ENCODE data around the gene LY9. TPM values are rescaled to one million over a fixed set of nuclear protein-coding genes. Genes with fewer than 3 reads are reported as not detected.

The LY9 gene
- 1 to 10 TPM in 1 of 2 donors, under 1 TPM in 1; 0.84 to 1.5 TPM for total RNA-seq
- under 1 TPM; 0.21 to 0.42 TPM for polyA plus RNA-seq

GRCh38 chr1:160795951-160796383 lies at the start of gene LY9:
LY9 (plus strand) TSS chr1:160796174; CDS start chr1:160796188, 14 bp downstream.
- H3K27me3 ChIP-seq (ENCODE audit: control insufficient read depth in 4 of 4, insufficient read depth in 4 of 4, low read length in 3 of 4), result no peaks in the 10 kb centered on the region
- H3K4me1 ChIP-seq (ENCODE audit: control insufficient read depth in 4 of 4, insufficient read depth in 4 of 4, low read length in 3 of 4), result no peaks in the 10 kb centered on the region
- TF ChIP-seq GABPA (IDR thresholded peaks at IDR 0.05 in 1 of 2, conservative IDR thresholded peaks at IDR 0.05 in 1 of 2), result no peak
- no peak for TF ChIP-seq FOXA2 (IDR thresholded peaks at IDR 0.05)
- H3K4me3 ChIP-seq (ENCODE audit: low read depth in 1 of 3, low read length in 3 of 3), result no peak within 1 kb of the TSS
- peaks cover 0 to 3% (median 0%) of the 10 kb centered on the region in 4 donors for H3K9me3 ChIP-seq (ENCODE audit: control insufficient read depth in 4 of 4, low read length in 3 of 4)
- DNase-seq (ENCODE audit: low spot score), result no peak
- WGBS, result 84% methylated on average over 4 of the region's 4 CpGs
- H3K36me3 ChIP-seq (ENCODE audit: control insufficient read depth in 4 of 4, insufficient read depth in 3 of 4, low read depth in 1 of 4, low read length in 3 of 4), result no peaks in the 10 kb centered on the region
- H3K9ac ChIP-seq (ENCODE audit: low read depth in 1 of 2, low read length in 2 of 2), result no peak within 1 kb of the TSS
- peak within 1 kb of the TSS in 1 of 2 donors; percentile 27 for H3K27ac ChIP-seq (ENCODE audit: low read depth in 1 of 2, low read length in 2 of 2)

- H3K27ac ChIP-seq (ENCODE audit: low read depth in 1 of 2, low read length in 2 of 2), result no peak overlapping the region
- no peaks in the 10 kb centered on the region for H3K36me3 ChIP-seq (ENCODE audit: control insufficient read depth in 4 of 4, insufficient read depth in 3 of 4, low read depth in 1 of 4, low read length in 3 of 4)
- no peak overlapping the region for H3K9ac ChIP-seq (ENCODE audit: low read depth in 1 of 2, low read length in 2 of 2)
- 82% methylated on average over 7 of the region's 7 CpGs for WGBS
- TF ChIP-seq NR2F2 (IDR thresholded peaks at IDR 0.05), result no peak
- TF ChIP-seq SP1 (IDR thresholded peaks at IDR 0.05), result no peak
- no peak for TF ChIP-seq CTCF (IDR thresholded peaks at IDR 0.05; ENCODE audit: low read depth, low read length, missing input control)
- TF ChIP-seq FOXA2 (IDR thresholded peaks at IDR 0.05), result no peak
- TF ChIP-seq REST (IDR thresholded peaks at IDR 0.05), result no peak
- TF ChIP-seq HNF4A (conservative IDR thresholded peaks at IDR 0.05), result no peak
- H3K4me3 ChIP-seq (ENCODE audit: low read depth in 1 of 3, low read length in 3 of 3), result no peak overlapping the region
- no peaks in the 10 kb centered on the region for H3K4me1 ChIP-seq (ENCODE audit: control insufficient read depth in 4 of 4, insufficient read depth in 4 of 4, low read length in 3 of 4)
- no peaks in the 10 kb centered on the region for H3K27me3 ChIP-seq (ENCODE audit: control insufficient read depth in 4 of 4, insufficient read depth in 4 of 4, low read length in 3 of 4)
- no peaks in the 10 kb centered on the region for H3K9me3 ChIP-seq (ENCODE audit: control insufficient read depth in 4 of 4, low read length in 3 of 4)
- no peak for DNase-seq (ENCODE audit: low spot score)
Observed at GRCh38 chr1:160746836-160747500, 49.0 kb upstream of the LY9 start.

- no peaks in the 10 kb centered on the region for H3K36me3 ChIP-seq (ENCODE audit: control insufficient read depth in 4 of 4, insufficient read depth in 3 of 4, low read depth in 1 of 4, low read length in 3 of 4)
- no peaks in the 10 kb centered on the region for H3K27me3 ChIP-seq (ENCODE audit: control insufficient read depth in 4 of 4, insufficient read depth in 4 of 4, low read length in 3 of 4)
- H3K9me3 ChIP-seq (ENCODE audit: control insufficient read depth in 4 of 4, low read length in 3 of 4), result no peaks in the 10 kb centered on the region
- no peak for DNase-seq (ENCODE audit: low spot score)
- no peak overlapping the region for H3K9ac ChIP-seq (ENCODE audit: low read depth in 1 of 2, low read length in 2 of 2)
- no peak overlapping the region for H3K4me3 ChIP-seq (ENCODE audit: low read depth in 1 of 3, low read length in 3 of 3)
- no peak overlapping the region for H3K27ac ChIP-seq (ENCODE audit: low read depth in 1 of 2, low read length in 2 of 2)
- no peaks in the 10 kb centered on the region for H3K4me1 ChIP-seq (ENCODE audit: control insufficient read depth in 4 of 4, insufficient read depth in 4 of 4, low read length in 3 of 4)
- TF ChIP-seq HNF4A (conservative IDR thresholded peaks at IDR 0.05) (no peak), RXRA (IDR thresholded peaks at IDR 0.05) (no peak), SP1 (IDR thresholded peaks at IDR 0.05) (no peak), TAF1 (conservative IDR thresholded peaks at IDR 0.05) (no peak), YY1 (IDR thresholded peaks at IDR 0.05) (no peak), FOXA2 (IDR thresholded peaks at IDR 0.05) (no peak), EGR1 (IDR thresholded peaks at IDR 0.05; ENCODE audit: low read depth in 2 of 2) (no peak), ATF3 (IDR thresholded peaks at IDR 0.05) (no peak), FOXA1 (IDR thresholded peaks at IDR 0.05) (no peak), NR2F2 (IDR thresholded peaks at IDR 0.05) (no peak), ZBTB33 (IDR thresholded peaks at IDR 0.05) (no peak), REST (IDR thresholded peaks at IDR 0.05) (no peak), JUND (IDR thresholded peaks at IDR 0.05) (no peak), HNF4G (IDR thresholded peaks at IDR 0.05) (no peak)
Observed at GRCh38 chr1:160747717-160748116, 48.3 kb upstream of the LY9 start.
